ENCODE data around the gene PPP2R5E.

GRCh38 chr14:63426838-63427352, 116.3 kb downstream of the PPP2R5E start:
- TF ChIP-seq EZH2 (IDR thresholded peaks at IDR 0.05; ENCODE audit: insufficient read depth, poor library complexity, severe bottlenecking) (no peak), EZH2phosphoT487 (IDR thresholded peaks at IDR 0.05; ENCODE audit: insufficient read depth, low read depth) (no peak)

All from GM23248 (cell line).